HG02759 (cell line): Measurements from ENCODE around the gene TFPI2.

ENCODE experiments used
- ATAC-seq: cut with Tn5 transposase; IDR thresholded peaks from one replicate; pipeline ENCODE4 v1.9.1; 2021; ENCODE audit warnings: mild to moderate bottlenecking, moderate library complexity; ENCODE audit not compliant: unreplicated experiment

The TFPI2 gene

GRCh38 chr7:93910076-93910994, 19.8 kb upstream of the TFPI2 start:
- no peak for ATAC-seq

- no peak for ATAC-seq
Observed at GRCh38 chr7:93906267-93906666, 15.7 kb upstream of the TFPI2 start, which contains the start of gene GNGT1. Gene GNGT1, plus strand, starts transcription at chr7:93906567. Its CDS starts 180 bp downstream, at chr7:93906747.

- ATAC-seq = no peak
Observed at GRCh38 chr7:93902777-93903423, 12.3 kb upstream of the TFPI2 start.

- ATAC-seq = no peak
Observed at GRCh38 chr7:93897680-93898079, 7.1 kb upstream of the TFPI2 start.

GRCh38 chr7:93895859-93896600, 5.5 kb upstream of the TFPI2 start:
- no peak for ATAC-seq

- ATAC-seq = no peak
Observed at GRCh38 chr7:93894966-93895640, 4.5 kb upstream of the TFPI2 start.

- no peak for ATAC-seq
Observed at GRCh38 chr7:93894426-93894825, 3.9 kb upstream of the TFPI2 start.

GRCh38 chr7:93890041-93890463, 501 bp downstream of the TFPI2 start:
- ATAC-seq = peak; percentile 71

- no peak for ATAC-seq
Observed at GRCh38 chr7:93889261-93889660, 1.3 kb downstream of the TFPI2 start.

- no peak for ATAC-seq
Observed at GRCh38 chr7:93884541-93884940, 6.0 kb downstream of the TFPI2 start.

- ATAC-seq = no peak
Observed at GRCh38 chr7:93883917-93884345, 6.6 kb downstream of the TFPI2 start.

- no peak for ATAC-seq
Observed at GRCh38 chr7:93883078-93883916, 7.3 kb downstream of the TFPI2 start.

- ATAC-seq = no peak
Observed at GRCh38 chr7:93882468-93882867, 8.1 kb downstream of the TFPI2 start.

GRCh38 chr7:93879356-93879755, 11.2 kb downstream of the TFPI2 start:
- no peak for ATAC-seq

- ATAC-seq = no peak
Observed at GRCh38 chr7:93877742-93878141, 12.8 kb downstream of the TFPI2 start.

GRCh38 chr7:93873998-93874574, 16.5 kb downstream of the TFPI2 start:
- ATAC-seq = no peak

- no peak for ATAC-seq
Observed at GRCh38 chr7:93866886-93867285, 23.7 kb downstream of the TFPI2 start.

- ATAC-seq = no peak
Observed at GRCh38 chr7:93862651-93863050, 27.9 kb downstream of the TFPI2 start.

GRCh38 chr7:93861325-93861949, 29.1 kb downstream of the TFPI2 start:
- no peak for ATAC-seq
